ENCODE results near the gene PTPN14. TPM values are rescaled to one million over a fixed set of nuclear protein-coding genes. Genes with fewer than 3 reads are reported as not detected.

PTPN14 gene
- total and polyA plus RNA-seq, 2 of the 8 experiments (the other 6 are each of a cell fraction or from before 2014, with no cell fraction given): 14.4 to 93.6 TPM

DNA sequence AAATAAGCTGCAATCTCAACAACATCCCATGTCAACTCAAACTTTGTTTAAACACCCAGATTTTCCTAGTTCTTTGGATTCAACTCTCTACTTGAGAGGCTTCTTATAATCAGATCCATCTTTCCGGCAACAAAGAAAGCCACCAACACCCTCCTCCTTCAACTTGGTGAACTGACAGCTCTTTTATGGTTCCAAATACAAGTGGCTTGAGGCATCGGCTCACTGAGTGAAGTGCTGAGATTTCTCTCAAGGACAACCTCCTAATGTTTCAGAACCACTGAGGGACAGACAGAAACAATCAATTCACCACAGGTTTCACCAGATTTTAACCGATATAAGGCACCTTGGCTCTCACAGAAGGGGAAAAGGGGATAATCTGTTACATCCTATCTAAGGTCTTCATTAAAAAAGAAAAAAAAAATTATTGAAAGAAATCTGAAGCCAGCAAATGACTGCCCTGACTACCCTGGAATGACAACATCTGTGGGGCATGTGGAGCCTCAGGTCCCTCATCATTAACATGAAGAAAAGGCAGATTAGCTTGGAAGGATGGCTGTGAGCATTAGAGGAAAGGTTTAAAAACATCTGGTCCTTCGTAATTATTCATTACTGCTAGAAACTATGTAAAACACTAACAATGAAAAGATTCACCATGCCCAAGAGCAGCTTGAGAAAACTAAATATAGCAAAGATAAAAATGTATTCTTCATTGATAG lies 50.9 kb downstream of the PTPN14 start (continued):
- TF ChIP-seq, protein P1, sequence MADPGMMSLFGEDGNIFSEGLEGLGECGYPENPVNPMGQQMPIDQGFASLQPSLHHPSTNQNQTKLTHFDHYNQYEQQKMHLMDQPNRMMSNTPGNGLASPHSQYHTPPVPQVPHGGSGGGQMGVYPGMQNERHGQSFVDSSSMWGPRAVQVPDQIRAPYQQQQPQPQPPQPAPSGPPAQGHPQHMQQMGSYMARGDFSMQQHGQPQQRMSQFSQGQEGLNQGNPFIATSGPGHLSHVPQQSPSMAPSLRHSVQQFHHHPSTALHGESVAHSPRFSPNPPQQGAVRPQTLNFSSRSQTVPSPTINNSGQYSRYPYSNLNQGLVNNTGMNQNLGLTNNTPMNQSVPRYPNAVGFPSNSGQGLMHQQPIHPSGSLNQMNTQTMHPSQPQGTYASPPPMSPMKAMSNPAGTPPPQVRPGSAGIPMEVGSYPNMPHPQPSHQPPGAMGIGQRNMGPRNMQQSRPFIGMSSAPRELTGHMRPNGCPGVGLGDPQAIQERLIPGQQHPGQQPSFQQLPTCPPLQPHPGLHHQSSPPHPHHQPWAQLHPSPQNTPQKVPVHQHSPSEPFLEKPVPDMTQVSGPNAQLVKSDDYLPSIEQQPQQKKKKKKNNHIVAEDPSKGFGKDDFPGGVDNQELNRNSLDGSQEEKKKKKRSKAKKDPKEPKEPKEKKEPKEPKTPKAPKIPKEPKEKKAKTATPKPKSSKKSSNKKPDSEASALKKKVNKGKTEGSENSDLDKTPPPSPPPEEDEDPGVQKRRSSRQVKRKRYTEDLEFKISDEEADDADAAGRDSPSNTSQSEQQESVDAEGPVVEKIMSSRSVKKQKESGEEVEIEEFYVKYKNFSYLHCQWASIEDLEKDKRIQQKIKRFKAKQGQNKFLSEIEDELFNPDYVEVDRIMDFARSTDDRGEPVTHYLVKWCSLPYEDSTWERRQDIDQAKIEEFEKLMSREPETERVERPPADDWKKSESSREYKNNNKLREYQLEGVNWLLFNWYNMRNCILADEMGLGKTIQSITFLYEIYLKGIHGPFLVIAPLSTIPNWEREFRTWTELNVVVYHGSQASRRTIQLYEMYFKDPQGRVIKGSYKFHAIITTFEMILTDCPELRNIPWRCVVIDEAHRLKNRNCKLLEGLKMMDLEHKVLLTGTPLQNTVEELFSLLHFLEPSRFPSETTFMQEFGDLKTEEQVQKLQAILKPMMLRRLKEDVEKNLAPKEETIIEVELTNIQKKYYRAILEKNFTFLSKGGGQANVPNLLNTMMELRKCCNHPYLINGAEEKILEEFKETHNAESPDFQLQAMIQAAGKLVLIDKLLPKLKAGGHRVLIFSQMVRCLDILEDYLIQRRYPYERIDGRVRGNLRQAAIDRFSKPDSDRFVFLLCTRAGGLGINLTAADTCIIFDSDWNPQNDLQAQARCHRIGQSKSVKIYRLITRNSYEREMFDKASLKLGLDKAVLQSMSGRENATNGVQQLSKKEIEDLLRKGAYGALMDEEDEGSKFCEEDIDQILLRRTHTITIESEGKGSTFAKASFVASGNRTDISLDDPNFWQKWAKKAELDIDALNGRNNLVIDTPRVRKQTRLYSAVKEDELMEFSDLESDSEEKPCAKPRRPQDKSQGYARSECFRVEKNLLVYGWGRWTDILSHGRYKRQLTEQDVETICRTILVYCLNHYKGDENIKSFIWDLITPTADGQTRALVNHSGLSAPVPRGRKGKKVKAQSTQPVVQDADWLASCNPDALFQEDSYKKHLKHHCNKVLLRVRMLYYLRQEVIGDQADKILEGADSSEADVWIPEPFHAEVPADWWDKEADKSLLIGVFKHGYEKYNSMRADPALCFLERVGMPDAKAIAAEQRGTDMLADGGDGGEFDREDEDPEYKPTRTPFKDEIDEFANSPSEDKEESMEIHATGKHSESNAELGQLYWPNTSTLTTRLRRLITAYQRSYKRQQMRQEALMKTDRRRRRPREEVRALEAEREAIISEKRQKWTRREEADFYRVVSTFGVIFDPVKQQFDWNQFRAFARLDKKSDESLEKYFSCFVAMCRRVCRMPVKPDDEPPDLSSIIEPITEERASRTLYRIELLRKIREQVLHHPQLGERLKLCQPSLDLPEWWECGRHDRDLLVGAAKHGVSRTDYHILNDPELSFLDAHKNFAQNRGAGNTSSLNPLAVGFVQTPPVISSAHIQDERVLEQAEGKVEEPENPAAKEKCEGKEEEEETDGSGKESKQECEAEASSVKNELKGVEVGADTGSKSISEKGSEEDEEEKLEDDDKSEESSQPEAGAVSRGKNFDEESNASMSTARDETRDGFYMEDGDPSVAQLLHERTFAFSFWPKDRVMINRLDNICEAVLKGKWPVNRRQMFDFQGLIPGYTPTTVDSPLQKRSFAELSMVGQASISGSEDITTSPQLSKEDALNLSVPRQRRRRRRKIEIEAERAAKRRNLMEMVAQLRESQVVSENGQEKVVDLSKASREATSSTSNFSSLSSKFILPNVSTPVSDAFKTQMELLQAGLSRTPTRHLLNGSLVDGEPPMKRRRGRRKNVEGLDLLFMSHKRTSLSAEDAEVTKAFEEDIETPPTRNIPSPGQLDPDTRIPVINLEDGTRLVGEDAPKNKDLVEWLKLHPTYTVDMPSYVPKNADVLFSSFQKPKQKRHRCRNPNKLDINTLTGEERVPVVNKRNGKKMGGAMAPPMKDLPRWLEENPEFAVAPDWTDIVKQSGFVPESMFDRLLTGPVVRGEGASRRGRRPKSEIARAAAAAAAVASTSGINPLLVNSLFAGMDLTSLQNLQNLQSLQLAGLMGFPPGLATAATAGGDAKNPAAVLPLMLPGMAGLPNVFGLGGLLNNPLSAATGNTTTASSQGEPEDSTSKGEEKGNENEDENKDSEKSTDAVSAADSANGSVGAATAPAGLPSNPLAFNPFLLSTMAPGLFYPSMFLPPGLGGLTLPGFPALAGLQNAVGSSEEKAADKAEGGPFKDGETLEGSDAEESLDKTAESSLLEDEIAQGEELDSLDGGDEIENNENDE (IDR thresholded peaks at IDR 0.05; ENCODE audit: insufficient replicate concordance, low read length): no peak
- TF ChIP-seq EGR1 (IDR thresholded peaks at IDR 0.05; ENCODE audit: borderline replicate concordance, low read depth, low read length) (no peak), CTBP2 (IDR thresholded peaks at IDR 0.05; ENCODE audit: borderline replicate concordance, insufficient read depth, insufficient read length, low read length) (no peak), RAD21 (IDR thresholded peaks at IDR 0.05 in 1 of 2, conservative IDR thresholded peaks at IDR 0.05 in 1 of 2; ENCODE audit: low read depth in 2 of 2, low read length in 2 of 2) (no peak)
